Measurements from ENCODE around the gene SMARCD1.

Gene SMARCD1

DNA sequence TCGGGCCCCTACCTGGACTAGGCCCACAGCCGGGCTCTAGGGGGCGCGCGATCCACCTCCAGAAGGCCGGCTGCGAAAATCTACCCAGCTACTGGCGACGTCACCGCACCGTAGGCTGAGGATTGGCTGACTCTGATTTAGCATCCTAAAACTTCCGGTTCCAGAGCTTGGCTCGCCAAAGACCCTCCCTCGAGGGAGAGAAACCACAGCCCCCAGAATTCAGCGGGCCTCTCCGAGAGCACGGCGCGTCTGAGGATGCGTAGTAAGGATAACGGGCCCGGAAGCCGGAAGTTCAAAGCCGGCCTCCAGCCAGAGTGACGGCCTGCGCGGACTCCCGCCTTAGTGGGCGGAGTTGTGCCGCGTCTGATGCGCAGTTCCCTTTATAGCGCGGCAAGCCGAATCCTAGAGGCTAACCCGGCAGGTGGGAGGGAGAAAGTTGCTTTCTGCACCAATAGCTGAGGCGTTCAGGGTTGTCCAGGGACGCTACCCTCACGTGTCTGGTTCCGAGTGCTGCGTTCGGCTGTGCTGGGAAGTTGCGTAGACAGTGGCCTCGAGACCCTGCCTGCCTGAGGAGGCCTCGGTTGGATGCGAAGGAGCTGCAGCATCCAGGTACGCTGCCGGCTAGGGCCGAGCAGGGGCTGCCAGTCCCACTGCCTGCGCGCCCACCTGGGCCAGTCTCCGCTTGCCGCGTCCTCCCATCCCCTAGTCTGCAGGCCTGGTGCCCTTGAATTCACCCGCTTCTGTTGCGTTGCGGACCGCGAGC is 26.7 kb downstream of the SMARCD1 start, which contains the start of gene COX14:
COX14 (plus strand) TSS at position 544 of the 763 bp plus-strand sequence. CDS start 7,808 bp downstream, outside the sequence.
- Histone ChIP-seq H3K4me1 (ENCODE audit: control insufficient read depth, insufficient read depth, low read length) (peaks cover 34% of the 10 kb centered on the region), H3K36me3 (ENCODE audit: control insufficient read depth, insufficient read depth, low read length) (no peaks in the 10 kb centered on the region), H3K9me3 (ENCODE audit: control insufficient read depth, low read length) (no peaks in the 10 kb centered on the region), H3K9ac (ENCODE audit: low read length) (peak within 1 kb of the TSS; percentile 83), H3K4me3 (ENCODE audit: low read length) (peak within 1 kb of the TSS; percentile 80), H3K27me3 (ENCODE audit: control insufficient read depth, insufficient read depth, low read length) (no peaks in the 10 kb centered on the region)

DNA sequence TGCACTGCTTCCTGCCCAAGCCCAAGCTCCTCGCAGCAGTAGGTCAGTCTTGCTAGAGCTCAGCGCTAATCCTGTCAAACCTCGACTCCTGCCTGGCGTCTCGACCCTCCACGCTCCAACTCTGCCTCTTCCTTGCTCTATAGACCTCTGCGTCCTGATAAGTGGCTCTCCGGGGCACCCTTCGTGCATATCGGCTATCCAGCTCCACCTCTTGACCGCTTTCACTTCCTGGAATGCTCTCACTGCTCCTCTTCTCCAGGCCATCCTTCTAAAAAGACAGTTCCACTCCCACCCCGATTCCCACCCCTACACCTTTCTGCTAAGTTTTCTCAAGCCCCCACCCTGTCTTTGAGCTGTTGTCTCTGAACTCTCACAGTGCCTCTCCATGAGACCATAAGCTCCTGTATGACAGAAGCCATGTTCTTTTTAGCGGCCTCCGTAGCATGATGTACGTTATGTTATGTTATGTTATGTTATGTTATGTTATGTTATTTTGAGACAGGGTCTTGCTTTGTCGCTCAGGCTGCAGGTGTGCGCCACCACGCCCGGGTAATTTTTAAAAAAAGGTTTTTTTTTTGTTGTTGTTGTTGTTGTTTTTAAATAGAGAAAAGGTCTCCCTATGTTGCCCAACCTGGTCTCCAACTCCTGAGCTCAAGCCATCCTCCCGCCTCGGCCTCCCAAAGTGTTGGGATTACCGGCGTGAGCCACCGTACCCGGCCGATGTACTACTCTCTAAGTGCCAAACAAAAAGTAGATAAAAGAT is 27.5 kb downstream of the SMARCD1 start:
- peaks cover 34% of the 10 kb centered on the region for H3K4me1 ChIP-seq (ENCODE audit: control insufficient read depth, insufficient read depth, low read length)
- no peaks in the 10 kb centered on the region for H3K27me3 ChIP-seq (ENCODE audit: control insufficient read depth, insufficient read depth, low read length)
- no peaks in the 10 kb centered on the region for H3K36me3 ChIP-seq (ENCODE audit: control insufficient read depth, insufficient read depth, low read length)
- peak overlapping the region; percentile 83 for H3K9ac ChIP-seq (ENCODE audit: low read length)
- H3K9me3 ChIP-seq (ENCODE audit: control insufficient read depth, low read length) = no peaks in the 10 kb centered on the region
- H3K4me3 ChIP-seq (ENCODE audit: low read length) = peak overlapping the region; percentile 80

DNA sequence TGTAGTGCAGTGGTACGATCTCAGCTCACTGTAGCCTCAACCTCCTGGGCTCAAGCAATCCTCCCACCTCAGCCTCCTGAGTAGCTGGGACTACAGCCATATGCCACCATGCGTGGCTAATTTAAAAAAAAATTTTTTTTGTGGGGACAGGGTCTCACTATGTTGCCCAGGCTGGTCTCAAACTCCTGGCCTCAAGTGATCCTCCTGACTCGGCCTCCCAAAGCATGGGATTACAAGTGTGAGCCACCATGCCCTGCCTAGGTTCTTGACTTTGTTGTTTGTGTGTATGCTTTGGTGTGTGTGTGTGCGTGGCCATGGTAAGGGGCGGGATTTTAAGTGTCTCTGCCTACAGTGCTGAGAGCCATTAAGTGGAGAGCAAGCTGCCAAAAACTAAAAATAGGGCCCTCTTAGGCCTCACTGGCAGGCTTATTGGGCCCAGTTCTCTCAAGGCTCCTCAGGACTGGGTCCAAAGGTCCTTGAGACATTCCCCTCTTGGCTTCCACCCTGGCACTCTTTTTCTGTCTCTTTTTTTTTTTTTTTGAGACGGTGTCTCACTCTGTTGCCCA is 32.0 kb downstream of the SMARCD1 start:
- Histone ChIP-seq H3K36me3 (ENCODE audit: control insufficient read depth, insufficient read depth, low read length) (peaks cover 12% of the 10 kb centered on the region), H3K9ac (ENCODE audit: low read length) (no peak overlapping the region), H3K9me3 (ENCODE audit: control insufficient read depth, low read length) (no peaks in the 10 kb centered on the region), H3K4me1 (ENCODE audit: control insufficient read depth, insufficient read depth, low read length) (no peaks in the 10 kb centered on the region), H3K4me3 (ENCODE audit: low read length) (no peak overlapping the region), H3K27me3 (ENCODE audit: control insufficient read depth, insufficient read depth, low read length) (no peaks in the 10 kb centered on the region)

DNA sequence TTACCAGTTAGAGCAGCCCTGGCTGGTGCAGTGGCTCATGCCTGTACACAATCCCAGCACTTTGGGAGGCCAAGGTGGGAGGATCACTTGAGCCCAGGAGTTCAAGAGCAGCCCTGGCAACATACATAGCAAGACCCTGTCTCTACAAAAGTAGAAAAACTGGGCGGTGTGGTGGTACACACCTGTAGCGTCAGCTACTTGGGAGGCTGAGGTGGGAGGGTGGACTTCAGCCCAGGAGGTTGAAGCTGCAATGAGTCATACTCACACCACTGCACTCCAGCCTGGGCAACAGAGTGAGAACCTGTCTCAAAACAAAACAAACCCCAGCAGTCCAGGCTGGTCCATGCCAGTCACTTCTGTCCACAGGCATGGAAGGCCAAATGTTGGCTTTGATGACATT is 34.2 kb downstream of the SMARCD1 start:
- no peak overlapping the region for H3K9ac ChIP-seq (ENCODE audit: low read length)
- peaks cover 17% of the 10 kb centered on the region for H3K36me3 ChIP-seq (ENCODE audit: control insufficient read depth, insufficient read depth, low read length)
- H3K27me3 ChIP-seq (ENCODE audit: control insufficient read depth, insufficient read depth, low read length) = no peaks in the 10 kb centered on the region
- no peak overlapping the region for H3K4me3 ChIP-seq (ENCODE audit: low read length)
- H3K4me1 ChIP-seq (ENCODE audit: control insufficient read depth, insufficient read depth, low read length) = no peaks in the 10 kb centered on the region
- H3K9me3 ChIP-seq (ENCODE audit: control insufficient read depth, low read length) = no peaks in the 10 kb centered on the region

DNA sequence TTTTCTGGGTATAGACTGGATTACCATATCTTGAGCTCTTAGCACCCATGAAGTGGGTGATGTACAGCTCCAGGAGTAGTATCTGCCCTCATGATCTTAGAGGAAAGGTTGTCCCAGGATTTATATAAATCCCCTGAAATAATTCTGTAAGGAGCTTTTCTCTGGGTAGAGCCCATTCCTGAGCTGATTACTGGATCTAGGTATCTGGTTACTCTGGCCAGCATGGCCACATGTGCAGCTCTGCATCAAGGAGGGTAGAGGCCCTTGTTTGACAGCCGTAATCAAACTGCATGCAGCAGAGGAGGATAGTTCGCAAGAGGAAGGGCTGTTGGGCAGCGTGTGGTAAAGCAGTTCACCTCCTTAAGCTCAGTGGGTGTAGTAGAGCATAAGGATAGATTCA is 35.4 kb downstream of the SMARCD1 start:
- H3K9me3 ChIP-seq (ENCODE audit: control insufficient read depth, low read length) = no peaks in the 10 kb centered on the region
- no peak overlapping the region for H3K4me3 ChIP-seq (ENCODE audit: low read length)
- no peak overlapping the region for H3K9ac ChIP-seq (ENCODE audit: low read length)
- no peaks in the 10 kb centered on the region for H3K27me3 ChIP-seq (ENCODE audit: control insufficient read depth, insufficient read depth, low read length)
- H3K36me3 ChIP-seq (ENCODE audit: control insufficient read depth, insufficient read depth, low read length) = peaks cover 17% of the 10 kb centered on the region
- H3K4me1 ChIP-seq (ENCODE audit: control insufficient read depth, insufficient read depth, low read length) = no peaks in the 10 kb centered on the region

DNA sequence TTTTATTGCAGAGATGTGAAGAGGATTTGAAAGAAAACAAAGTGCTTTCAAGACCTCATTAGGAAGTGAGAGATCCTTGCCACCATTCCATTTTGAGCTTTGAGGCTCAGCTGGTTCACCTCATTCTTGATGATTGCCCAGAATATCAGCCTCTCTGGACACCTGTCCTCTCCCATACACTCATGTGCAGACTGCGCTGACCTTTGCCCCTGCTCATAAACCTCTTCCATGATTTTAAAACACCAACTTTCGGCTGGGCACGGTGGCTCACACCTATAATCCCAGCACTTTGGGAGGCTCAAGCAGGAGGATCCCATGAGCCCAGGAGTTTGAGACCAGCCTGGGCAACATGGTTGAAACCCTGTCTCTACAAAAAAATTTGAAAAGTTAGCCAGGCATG is 35.8 kb downstream of the SMARCD1 start:
- H3K4me3 ChIP-seq (ENCODE audit: low read length) = no peak overlapping the region
- H3K27me3 ChIP-seq (ENCODE audit: control insufficient read depth, insufficient read depth, low read length) = no peaks in the 10 kb centered on the region
- H3K36me3 ChIP-seq (ENCODE audit: control insufficient read depth, insufficient read depth, low read length) = peaks cover 17% of the 10 kb centered on the region
- no peaks in the 10 kb centered on the region for H3K4me1 ChIP-seq (ENCODE audit: control insufficient read depth, insufficient read depth, low read length)
- no peaks in the 10 kb centered on the region for H3K9me3 ChIP-seq (ENCODE audit: control insufficient read depth, low read length)
- H3K9ac ChIP-seq (ENCODE audit: low read length) = no peak overlapping the region

DNA sequence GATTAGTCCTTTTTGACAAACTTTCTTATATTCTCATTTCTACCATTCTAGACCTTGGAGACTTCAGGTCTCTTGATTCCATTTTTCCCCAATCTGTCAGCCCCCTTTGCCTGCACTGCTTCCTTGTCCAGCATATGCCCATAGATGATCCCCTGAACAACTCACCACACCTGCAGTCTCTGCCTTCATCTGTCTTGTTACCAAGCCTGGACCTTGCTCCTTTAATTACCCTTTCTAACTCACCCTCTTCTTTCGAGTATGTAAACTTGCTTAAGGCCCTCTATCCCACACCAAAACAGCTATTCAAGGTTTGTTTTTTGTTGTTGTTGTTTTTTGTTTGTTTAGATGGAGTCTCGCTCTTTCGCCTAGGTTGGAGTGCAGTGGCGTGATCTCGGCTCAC is 36.5 kb downstream of the SMARCD1 start:
- Histone ChIP-seq H3K9ac (ENCODE audit: low read length) (no peak overlapping the region), H3K27me3 (ENCODE audit: control insufficient read depth, insufficient read depth, low read length) (no peaks in the 10 kb centered on the region), H3K4me3 (ENCODE audit: low read length) (no peak overlapping the region), H3K36me3 (ENCODE audit: control insufficient read depth, insufficient read depth, low read length) (peaks cover 17% of the 10 kb centered on the region), H3K4me1 (ENCODE audit: control insufficient read depth, insufficient read depth, low read length) (no peaks in the 10 kb centered on the region), H3K9me3 (ENCODE audit: control insufficient read depth, low read length) (no peaks in the 10 kb centered on the region)

DNA sequence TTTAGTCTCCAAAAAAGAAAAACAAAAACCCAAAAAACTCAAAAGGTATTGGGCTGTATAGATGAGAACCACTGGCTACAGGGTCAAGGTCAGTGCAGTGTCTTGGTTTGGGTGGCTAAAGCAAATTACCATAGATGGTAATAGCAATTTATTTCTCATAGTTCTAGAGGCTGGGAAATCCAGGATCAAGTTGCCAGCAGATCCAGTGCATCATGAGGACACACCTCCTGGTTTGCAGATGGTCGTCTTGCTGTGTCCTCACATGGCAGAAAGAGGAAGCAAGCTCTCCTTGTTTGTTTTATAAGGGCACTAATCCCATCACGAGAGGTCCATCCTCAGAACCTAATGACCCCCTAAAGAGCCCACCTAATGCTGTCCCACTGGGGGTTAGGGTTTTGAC is 38.1 kb downstream of the SMARCD1 start:
- no peaks in the 10 kb centered on the region for H3K4me1 ChIP-seq (ENCODE audit: control insufficient read depth, insufficient read depth, low read length)
- no peaks in the 10 kb centered on the region for H3K27me3 ChIP-seq (ENCODE audit: control insufficient read depth, insufficient read depth, low read length)
- no peak overlapping the region for H3K4me3 ChIP-seq (ENCODE audit: low read length)
- H3K36me3 ChIP-seq (ENCODE audit: control insufficient read depth, insufficient read depth, low read length) = peaks cover 17% of the 10 kb centered on the region
- H3K9ac ChIP-seq (ENCODE audit: low read length) = no peak overlapping the region
- H3K9me3 ChIP-seq (ENCODE audit: control insufficient read depth, low read length) = no peaks in the 10 kb centered on the region

DNA sequence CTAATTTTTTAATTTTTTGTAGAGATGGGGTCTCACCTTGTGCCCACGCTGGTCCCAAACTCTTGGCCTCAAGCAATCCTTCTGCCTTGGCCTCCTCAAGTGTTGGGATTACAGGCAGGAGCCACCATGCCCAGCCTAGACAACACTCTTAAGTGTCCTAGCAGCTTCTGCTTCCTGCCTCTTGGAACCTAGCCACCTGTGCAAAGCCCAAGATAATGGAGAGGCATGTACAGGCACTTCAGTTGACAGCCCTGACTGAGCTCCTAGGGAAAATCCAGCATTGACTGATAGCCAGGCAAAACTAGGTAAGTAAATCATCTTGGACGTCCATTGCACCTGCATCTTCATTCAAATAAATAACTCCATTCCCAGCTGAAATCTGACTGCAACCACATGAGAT is 42.4 kb downstream of the SMARCD1 start:
- Histone ChIP-seq H3K36me3 (ENCODE audit: control insufficient read depth, insufficient read depth, low read length) (peaks cover 9% of the 10 kb centered on the region), H3K4me3 (ENCODE audit: low read length) (no peak overlapping the region), H3K9me3 (ENCODE audit: control insufficient read depth, low read length) (no peaks in the 10 kb centered on the region), H3K4me1 (ENCODE audit: control insufficient read depth, insufficient read depth, low read length) (no peaks in the 10 kb centered on the region), H3K9ac (ENCODE audit: low read length) (no peak overlapping the region), H3K27me3 (ENCODE audit: control insufficient read depth, insufficient read depth, low read length) (no peaks in the 10 kb centered on the region)

DNA sequence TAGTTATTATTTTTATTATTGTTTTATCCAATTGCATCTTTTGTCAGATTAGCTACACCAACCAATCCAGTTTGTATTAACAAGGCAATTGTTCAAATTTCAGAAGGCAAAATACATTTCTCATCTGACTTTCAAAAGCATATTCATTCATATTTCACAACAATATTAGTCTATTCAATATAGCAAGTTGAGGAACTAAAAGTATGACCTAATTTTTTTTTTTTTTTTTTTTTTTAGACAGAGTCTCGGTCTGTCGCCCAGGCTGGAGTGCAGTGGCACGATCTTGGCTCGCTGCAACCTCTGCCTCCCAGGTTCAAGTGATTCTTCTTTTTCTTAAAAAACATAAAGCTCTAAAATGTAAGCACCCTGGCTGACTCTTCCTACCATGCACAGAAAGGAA is 44.1 kb downstream of the SMARCD1 start:
- Histone ChIP-seq H3K4me3 (ENCODE audit: low read length) (no peak overlapping the region), H3K9me3 (ENCODE audit: control insufficient read depth, low read length) (no peaks in the 10 kb centered on the region), H3K36me3 (ENCODE audit: control insufficient read depth, insufficient read depth, low read length) (peaks cover 3% of the 10 kb centered on the region), H3K9ac (ENCODE audit: low read length) (no peak overlapping the region), H3K27me3 (ENCODE audit: control insufficient read depth, insufficient read depth, low read length) (no peaks in the 10 kb centered on the region), H3K4me1 (ENCODE audit: control insufficient read depth, insufficient read depth, low read length) (no peaks in the 10 kb centered on the region)

DNA sequence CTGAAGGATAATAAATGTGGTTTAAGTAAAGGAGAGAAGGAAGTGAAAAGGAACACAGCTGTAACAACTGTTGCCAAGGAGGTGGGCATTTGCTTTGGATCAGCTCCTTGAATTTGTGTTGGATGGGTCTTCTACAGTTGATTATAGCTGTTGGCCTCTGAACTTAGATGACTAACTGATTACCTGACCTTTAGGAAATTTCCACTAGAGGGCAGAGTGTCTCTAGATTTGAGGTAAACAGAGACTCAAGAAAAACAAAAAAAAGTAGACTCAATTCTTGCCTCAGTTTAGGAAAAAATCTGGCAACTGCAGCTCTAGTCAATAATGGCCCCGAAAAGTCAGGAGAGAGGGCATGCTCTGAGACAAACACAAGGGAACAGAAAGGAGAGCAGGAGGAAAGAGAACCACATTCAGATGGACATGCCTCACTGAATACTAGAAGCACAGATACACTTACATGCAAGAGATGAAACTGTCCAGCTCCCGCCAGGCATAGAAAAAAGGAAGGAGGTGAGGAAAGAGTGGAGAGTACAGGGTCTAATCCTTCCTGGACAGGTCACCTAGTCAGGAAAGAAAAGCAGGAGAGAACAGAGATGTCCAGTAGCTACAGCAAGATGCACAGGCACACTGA is 47.5 kb downstream of the SMARCD1 start:
- no peak overlapping the region for H3K9ac ChIP-seq (ENCODE audit: low read length)
- H3K27me3 ChIP-seq (ENCODE audit: control insufficient read depth, insufficient read depth, low read length) = no peaks in the 10 kb centered on the region
- no peaks in the 10 kb centered on the region for H3K4me1 ChIP-seq (ENCODE audit: control insufficient read depth, insufficient read depth, low read length)
- H3K9me3 ChIP-seq (ENCODE audit: control insufficient read depth, low read length) = no peaks in the 10 kb centered on the region
- H3K36me3 ChIP-seq (ENCODE audit: control insufficient read depth, insufficient read depth, low read length) = peaks cover 3% of the 10 kb centered on the region
- no peak overlapping the region for H3K4me3 ChIP-seq (ENCODE audit: low read length)

DNA sequence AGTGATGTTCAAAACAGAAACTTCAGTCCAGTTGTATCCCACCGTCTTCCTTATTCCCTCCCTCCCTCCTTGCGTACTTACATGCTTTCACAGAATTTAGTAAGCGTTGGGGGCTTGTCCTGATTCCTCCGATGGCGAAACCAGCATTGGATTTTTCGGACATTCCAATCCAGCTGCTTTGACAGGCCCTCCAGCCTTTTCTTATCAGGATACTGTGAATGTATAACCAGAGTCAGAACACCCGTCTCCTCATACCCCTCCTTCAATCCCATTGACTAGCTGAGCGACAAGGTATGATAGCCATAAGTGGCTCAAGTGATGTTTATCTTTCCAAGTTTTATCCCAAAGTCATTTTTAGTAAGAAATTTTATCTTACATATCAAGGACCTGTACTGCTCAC is 57.9 kb downstream of the SMARCD1 start:
- Histone ChIP-seq H3K9ac (ENCODE audit: low read length) (no peak overlapping the region), H3K36me3 (ENCODE audit: control insufficient read depth, insufficient read depth, low read length) (no peaks in the 10 kb centered on the region), H3K4me3 (ENCODE audit: low read length) (no peak overlapping the region), H3K9me3 (ENCODE audit: control insufficient read depth, low read length) (no peaks in the 10 kb centered on the region), H3K27me3 (ENCODE audit: control insufficient read depth, insufficient read depth, low read length) (no peaks in the 10 kb centered on the region), H3K4me1 (ENCODE audit: control insufficient read depth, insufficient read depth, low read length) (no peaks in the 10 kb centered on the region)

Measured in mucosa of stomach (tissue), 1 donor.